Neural progenitor cell (in vitro differentiated cells): ENCODE measurements around the gene C22orf15.

ENCODE experiments used
- EZH2 ChIP-seq: fragments of 200-600 bp; sonication (generic); IDR thresholded peaks from 2 replicates; pipeline ENCODE4 v1.6.1; 2017; ENCODE audit warnings: antibody characterized with exemption, mild to moderate bottlenecking, moderate library complexity
- EZH2phosphoT487 ChIP-seq: fragments of 200-600 bp; sonication (generic); IDR thresholded peaks from 2 replicates; pipeline ENCODE4 v1.6.1; 2017; ENCODE audit warnings: antibody characterized with exemption
- TF ChIP-seq, protein P1 (sequence below): fragments of 200-600 bp; sonication (generic); IDR thresholded peaks from 2 replicates; pipeline ENCODE4 v1.5.1; 2017; ENCODE audit warnings: antibody characterized with exemption, mild to moderate bottlenecking

DNA sequence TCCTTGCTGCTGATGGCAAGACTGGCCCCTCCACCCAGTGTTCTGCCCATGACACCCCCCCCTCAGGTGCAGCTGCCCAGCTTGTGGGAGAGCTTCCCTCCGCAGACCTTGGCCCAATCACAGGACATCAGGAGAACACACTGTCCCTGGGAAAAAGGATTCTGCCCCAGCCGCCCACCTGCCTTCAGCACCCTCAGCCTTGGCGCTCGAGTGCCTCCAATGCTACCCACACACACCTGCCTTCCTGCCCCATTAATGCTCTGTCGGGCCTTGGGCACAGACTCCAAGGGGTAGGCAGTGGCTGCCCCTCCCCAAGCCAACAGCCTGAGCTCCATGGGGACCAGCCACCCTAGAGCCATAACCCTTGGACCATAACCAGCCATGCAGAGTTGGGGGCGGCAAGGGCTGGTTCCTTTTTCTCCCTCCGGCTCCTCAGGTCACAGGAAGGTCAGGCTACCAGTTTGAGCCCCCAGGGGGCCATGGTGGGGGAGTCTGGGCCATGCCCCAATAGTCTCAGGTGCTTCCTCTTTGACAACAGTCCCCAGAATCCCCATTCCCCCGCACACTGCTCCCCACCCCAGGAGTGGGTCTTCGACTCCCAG, 10.6 kb upstream of the C22orf15 start:
- TF ChIP-seq, protein P1, sequence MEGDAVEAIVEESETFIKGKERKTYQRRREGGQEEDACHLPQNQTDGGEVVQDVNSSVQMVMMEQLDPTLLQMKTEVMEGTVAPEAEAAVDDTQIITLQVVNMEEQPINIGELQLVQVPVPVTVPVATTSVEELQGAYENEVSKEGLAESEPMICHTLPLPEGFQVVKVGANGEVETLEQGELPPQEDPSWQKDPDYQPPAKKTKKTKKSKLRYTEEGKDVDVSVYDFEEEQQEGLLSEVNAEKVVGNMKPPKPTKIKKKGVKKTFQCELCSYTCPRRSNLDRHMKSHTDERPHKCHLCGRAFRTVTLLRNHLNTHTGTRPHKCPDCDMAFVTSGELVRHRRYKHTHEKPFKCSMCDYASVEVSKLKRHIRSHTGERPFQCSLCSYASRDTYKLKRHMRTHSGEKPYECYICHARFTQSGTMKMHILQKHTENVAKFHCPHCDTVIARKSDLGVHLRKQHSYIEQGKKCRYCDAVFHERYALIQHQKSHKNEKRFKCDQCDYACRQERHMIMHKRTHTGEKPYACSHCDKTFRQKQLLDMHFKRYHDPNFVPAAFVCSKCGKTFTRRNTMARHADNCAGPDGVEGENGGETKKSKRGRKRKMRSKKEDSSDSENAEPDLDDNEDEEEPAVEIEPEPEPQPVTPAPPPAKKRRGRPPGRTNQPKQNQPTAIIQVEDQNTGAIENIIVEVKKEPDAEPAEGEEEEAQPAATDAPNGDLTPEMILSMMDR = no peak
- TF ChIP-seq EZH2 (no peak), EZH2phosphoT487 (no peak)
